Choroid plexus epithelial cell (primary cell): ENCODE data around the gene HACL1.

Experiments
- DNase-seq: peaks from one replicate; pipeline ENCODE4 v3.0.0-alpha.2; 2010; ENCODE audit warnings: low read depth
- H3K4me3 ChIP-seq: 2 replicates; pipeline ENCODE4 v1.5.1; 2011; ENCODE audit warnings: low read depth, mild to moderate bottlenecking, control low read depth, low read length, moderate library complexity
- CTCF ChIP-seq: conservative IDR thresholded peaks from 2 replicates; pipeline ENCODE4 v1.5.1; 2011; ENCODE audit warnings: low read depth, mild to moderate bottlenecking, control low read depth, inconsistent platforms, low read length, moderate library complexity

The HACL1 gene

GRCh38 chr3:15601399-15602145 is at the start of gene HACL1, which contains the start of gene BTD:
Gene HACL1, minus strand, starts transcription at chr3:15601569. Its CDS starts 106 bp downstream, at chr3:15601463.
Gene BTD, plus strand, starts transcription at chr3:15601745. Its CDS starts 33,695 bp downstream, at chr3:15635440.
- DNase-seq, result peak; percentile 99

DNA sequence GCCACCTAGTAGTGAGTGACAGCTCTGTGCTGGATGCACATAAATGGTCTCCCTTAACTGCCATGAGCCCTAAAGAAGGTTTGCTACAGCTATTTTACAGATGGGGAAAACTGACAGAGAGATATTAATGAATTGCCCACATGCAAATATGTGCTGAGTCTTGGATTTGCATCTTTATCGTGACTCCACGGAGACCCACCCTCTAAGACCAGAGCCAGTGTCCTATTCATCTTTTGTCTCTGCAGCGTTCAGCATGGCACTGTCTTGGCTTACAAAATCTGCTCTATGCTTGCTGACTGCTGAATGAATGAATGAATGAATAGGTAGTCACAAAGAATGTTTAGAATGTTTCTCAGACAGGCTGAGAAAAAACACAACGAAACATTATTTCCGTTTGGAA is 48.5 kb upstream of the HACL1 start:
- no peak for DNase-seq
- TF ChIP-seq CTCF, result no peak
- no peak overlapping the region for H3K4me3 ChIP-seq

More at GRCh38 chr3:15601399-15602145, at the start of gene HACL1, which contains the start of gene BTD:
- H3K4me3 ChIP-seq, result peak within 1 kb of the TSS; percentile 71
- TF ChIP-seq CTCF, result peak; percentile 56

GRCh38 chr3:15649341-15649740 is 48.0 kb upstream of the HACL1 start:
- no peak overlapping the region for H3K4me3 ChIP-seq
- no peak for DNase-seq
- no peak for TF ChIP-seq CTCF

GRCh38 chr3:15647611-15648167 is 46.3 kb upstream of the HACL1 start:
- TF ChIP-seq CTCF, result no peak
- DNase-seq, result peak; percentile 95
- H3K4me3 ChIP-seq, result no peak overlapping the region

DNA sequence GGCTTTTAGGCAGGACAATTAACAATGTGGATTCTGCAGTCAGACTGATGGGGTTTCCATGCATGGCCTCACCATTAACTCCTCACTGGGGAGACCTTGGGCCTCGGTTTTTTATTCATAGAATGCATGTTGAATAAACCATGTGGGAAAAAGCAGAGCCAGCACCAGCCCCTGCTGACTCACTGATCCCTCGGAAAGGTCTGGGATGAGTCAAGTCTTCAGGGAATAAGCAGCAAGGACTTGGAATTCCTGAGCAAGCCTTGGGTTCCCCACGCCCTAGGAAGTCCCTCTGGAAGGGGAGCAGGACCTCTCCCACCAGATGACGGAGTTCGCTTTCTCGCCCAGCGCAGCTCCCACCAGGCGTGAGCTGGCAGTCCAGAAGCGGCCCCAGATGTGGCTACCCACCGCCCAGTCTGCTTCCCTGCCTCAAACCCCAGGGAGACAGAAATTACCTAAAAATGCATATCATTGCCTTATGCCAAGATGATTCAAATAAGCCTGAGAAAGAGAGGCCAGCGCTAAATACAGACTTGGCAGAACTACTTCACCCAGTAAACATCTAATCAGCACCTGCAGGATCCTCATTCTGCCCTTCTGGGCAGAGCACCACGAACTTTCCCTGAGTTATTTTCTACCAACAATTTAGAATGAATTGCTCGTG is 45.6 kb upstream of the HACL1 start:
- DNase-seq, result peak; percentile 96
- no peak for TF ChIP-seq CTCF
- H3K4me3 ChIP-seq, result no peak overlapping the region

DNA sequence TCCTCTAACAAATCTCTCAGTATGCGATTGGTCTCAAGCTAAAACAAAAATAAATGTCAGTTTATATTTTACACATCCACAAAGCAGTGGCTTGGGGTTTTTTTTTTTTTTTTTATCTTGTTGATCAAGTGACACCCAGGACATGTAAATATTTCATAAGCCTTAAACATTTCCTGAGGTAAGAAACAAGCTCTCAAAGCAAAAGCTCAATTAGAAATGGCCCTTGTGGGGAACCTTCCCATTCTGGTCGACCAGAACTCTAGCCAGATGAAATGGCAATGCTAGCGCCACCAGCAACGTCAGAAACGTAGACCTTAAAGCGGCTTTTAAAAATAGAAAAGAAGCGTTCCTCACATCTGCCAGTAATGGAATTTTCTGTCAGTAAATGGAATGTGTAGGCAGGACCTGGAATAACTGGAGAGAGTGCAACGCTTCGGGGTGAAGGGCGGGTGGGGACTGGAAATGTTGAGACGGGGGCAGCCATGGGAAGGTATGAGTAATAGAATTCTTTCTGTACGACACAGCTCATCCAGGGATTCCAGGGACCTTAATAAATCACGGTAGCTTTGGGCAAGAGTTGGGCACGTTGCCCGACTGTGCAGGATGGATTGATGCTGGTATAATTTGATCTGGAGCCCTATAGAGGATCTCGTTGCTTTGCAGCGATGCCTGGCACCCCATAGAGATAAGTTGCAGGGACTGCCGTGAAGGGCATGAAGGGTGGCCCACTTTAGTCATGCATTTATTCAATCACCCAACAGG is 44.6 kb upstream of the HACL1 start:
- H3K4me3 ChIP-seq, result no peak overlapping the region
- DNase-seq, result peak; percentile 72
- no peak for TF ChIP-seq CTCF
